SIG-M5 (cell line): ENCODE data around the gene KASH5.

Experiments
- DNase-seq: peaks from one replicate; lab custom pipeline; 2025; lab: John Stamatoyannopoulos, UW

The KASH5 gene

DNA sequence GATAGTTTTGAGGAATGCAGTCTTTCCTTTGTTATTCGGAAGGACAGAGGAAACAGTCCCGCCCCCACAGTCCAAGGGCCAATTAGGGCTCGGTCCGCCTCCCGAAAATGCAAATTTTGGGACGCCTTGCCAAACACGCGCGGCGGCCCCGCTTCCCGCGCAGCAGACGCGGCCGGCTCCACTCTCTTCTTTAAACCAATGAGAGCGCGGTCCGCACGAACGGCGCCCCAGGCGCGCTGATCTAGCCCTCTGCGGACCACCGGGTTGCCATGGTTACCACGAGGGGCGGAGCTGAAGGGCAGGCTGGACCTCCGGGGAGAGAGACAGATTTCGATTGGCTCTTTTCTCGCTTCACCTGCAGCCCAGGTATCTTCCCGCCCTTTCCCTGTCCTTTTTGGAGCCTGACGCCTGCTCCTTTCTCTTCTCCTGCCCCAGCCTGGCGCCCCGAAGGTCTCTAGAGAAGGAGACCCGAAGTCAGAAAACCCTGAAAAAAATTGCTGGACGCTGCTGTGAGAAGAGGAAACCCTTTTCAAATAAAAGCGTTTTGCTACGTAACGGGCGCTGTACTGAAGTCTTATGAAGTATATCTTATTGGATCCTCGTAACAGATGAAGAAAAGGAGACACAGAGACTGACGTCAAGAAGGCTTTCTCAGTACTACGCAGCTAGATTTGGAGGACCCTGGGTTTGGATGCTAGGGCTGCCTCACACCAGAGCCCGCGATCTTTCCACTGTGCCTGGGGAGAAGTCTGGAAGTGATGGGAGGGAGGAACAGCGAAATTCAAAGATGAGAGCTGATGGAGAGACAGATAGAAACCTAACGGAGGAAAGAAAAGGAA is 33.2 kb downstream of the KASH5 start:
- DNase-seq, result no peak

DNA sequence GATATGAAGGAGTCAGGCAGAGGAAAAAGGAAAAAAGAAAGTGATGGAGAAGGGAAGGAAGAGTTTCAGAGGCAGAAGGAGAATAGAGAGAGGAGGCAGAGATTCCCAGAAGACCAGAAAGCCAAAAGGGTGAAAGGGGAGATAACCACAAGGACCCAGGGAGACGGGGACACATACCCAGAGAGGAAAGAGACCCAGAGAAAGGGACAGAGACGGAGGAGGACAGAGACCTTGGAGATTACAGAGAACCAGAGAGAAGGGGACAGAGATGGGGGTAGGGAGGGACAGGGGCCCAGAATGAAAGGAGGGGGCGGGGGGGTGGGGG is 33.8 kb downstream of the KASH5 start:
- DNase-seq, result no peak

DNA sequence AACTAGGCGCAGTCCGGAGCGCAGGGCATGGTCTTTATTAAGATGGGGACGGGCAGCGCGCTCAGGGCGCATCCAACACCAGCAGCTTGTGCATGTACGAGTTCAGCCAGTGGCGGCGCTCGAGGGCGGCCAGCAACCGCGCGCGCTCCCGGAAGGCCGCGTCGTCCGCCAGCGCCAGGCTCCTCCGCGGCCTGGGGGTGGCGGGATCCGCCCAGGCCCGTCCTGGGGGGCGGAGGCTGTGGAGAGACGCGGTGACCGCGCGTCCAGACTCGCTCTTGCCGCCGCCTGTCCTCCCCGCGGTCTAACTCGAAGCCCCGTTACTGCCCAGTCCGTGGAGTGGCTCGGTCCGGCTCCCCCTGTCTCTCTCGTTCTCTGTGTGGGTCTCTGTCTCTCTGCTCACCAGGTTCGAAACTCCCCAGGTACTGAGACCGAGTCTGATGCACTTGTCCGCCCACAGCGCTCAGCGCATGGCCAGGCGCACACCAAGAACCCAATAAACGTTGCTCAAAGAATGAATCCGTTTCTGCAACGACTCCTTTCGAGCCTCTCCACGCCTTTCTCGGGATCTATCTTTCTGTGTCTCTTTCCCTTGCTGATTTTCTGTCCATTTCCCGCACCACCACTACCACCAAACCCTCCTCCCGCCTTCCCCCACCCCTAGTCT is 34.5 kb downstream of the KASH5 start:
- no peak for DNase-seq

DNA sequence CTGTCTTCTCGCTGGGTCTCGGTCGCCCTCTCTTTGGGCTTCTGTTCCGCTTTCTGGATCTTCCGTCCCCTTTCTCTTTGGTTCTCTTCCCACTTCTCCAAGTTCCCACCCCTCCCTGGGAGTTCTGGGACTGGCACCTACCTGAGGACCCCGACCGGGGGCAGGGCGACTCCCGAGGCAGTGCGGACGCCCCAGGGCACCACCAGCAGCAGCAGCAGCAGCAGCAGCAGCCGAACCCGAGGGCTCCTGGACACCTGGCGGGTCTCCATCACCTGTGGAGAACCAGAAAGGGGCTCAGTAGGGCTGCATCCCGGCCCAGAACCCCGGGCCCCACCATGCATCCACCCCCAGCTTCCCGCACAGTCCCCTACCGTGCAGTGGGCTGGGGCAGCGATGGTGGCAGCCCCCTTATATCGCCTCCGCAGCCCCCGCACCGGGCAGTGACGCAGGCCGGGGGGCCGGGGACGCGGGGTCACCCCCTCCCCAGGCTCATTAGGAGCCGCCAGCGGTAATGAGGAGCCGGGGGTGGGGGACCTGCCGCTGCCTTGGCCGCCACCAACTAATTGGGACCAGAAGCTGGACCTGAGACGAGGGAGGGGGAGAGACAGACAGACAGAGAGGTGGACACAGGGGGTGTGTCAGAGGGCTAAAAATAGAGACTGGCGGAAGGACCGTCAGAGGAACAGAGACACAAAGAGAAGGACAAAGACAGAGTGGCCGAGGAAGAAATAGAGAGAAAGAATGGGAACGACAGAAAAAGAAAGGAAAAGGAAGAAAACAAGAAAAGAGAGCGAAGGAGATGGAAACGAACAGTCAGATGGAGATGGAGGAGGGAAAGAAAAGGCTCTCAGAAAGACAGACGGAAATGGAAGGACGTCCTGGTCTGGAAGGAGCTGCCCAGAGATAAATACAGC is 35.3 kb downstream of the KASH5 start, which contains the start of gene PTH2:
PTH2 (minus strand) TSS at position 371 of the 914 bp plus-strand sequence; CDS start at position 269, 102 bp downstream.
- DNase-seq, result no peak

DNA sequence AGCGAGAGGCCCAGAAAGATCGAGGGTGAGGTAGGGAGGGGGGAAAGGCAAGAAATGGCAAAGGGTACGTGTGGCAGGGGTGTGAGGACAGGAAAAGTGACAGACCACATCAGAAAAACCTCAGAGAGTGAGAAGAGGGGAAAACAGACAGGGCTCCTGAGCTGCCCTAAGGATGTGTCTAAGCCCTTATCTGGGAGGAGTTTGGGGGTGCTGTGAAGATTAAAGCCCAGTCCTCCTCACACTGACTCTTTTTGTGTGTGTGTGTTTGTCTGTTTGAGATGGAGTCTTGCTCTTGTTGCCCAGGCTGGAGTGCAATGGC is 35.9 kb downstream of the KASH5 start:
- DNase-seq, result no peak

DNA sequence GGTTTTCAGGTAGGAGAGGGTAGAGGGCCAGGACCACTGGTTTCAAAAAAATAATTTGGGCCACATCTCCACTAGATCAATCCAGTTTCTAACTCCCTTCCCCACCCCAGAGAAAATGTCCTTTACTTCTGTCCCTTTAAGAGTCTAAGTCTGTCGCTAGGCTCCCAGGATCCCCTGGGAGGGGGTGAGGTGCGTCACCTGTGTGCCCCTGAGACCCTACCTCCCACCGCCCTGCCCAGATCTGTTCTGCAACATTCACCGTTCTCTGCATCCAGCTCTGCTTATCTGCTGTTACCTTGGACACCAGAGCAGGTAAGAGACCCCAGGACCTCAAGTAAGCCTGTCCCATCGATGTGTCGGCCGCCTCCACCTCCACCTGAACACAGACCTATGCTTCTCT is 37.1 kb downstream of the KASH5 start, which contains the start of gene GFY:
GFY (plus strand) TSS at position 211 of the 400 bp plus-strand sequence. CDS start 1,043 bp downstream, outside the sequence.
- DNase-seq, result no peak

DNA sequence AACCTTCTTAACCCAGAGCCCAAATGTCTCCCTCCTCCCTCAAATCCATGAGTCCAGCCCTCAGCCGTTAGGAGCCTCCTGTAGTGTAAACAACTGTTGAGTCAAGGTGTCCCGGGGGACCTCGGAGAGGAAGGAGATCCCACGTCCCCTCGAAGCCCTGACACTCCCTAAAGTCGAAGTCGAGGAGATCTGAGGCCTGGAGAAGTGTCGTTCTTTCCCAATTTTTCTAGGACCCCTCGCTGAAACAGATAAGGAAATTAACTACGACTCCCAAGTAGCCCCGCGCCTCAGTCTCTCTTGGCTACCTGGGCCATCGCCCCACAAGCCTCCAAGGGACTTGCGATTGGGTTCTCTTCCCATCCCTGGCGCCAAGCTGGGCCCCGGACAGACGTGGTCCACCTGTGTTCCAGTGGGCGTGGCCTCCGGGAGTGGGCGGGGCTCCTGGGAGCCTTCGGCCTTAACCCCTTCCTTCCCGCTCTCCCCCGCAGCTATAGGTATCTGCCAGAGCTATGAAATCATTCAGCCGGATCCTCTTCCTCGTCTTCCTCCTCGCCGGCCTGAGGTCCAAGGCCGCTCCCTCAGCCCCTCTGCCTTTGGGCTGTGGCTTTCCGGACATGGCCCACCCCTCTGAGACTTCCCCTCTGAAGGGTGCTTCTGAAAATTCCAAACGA is 38.0 kb downstream of the KASH5 start:
- no peak for DNase-seq

DNA sequence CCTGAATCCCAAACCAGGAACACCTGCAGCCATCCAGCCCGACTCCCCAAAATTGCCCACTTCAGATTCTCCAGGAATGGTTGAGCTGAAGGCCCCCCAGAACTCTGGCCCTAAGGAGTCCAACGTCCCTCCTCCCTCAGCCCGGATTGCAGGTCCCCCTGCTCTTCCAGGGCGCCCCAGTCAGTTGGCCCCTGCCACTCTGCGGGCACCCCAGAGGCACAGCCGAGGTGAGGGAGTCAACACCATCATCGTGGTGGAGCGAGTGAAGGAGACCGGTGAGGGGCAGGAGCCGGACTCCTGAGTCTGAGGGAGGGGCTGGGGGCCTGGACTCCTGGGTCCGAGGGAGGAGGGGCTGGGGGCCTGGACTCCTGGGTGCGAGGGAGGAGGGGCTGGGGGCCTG is 39.3 kb downstream of the KASH5 start:
- DNase-seq, result no peak

DNA sequence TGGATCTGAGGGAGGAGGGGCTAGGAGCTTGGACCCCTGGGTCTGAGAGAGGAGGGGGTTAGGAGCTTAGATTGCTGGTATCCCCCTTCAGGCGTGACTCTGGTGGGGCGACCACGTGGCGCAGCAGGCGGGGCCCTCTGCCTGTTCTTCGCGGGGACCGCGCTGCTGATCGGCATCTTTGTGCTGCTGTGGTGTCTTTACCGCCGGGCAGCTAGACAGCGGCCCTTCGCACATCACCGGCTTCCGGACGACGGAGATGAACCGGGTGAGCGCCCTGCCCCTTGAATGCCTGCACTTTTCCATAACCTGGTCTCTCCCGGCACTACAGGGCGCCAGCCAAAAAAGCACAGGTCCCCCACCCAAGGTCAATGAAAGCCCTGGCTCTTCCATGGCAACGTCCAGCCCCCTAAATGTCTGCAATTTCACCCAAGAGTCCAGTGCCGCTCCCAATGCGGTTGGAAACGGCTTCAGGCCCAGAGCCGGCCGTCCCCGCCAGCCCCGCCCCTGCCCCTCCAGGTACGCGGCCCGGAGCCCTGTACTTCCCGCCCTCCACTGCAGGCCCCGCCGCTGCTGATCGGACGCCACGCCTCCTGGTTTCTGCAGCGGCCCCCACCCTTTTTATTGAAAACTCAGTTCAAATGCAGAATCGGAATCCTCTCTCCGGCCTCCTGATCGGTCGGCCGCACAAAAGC is 40.0 kb downstream of the KASH5 start:
- DNase-seq, result no peak

DNA sequence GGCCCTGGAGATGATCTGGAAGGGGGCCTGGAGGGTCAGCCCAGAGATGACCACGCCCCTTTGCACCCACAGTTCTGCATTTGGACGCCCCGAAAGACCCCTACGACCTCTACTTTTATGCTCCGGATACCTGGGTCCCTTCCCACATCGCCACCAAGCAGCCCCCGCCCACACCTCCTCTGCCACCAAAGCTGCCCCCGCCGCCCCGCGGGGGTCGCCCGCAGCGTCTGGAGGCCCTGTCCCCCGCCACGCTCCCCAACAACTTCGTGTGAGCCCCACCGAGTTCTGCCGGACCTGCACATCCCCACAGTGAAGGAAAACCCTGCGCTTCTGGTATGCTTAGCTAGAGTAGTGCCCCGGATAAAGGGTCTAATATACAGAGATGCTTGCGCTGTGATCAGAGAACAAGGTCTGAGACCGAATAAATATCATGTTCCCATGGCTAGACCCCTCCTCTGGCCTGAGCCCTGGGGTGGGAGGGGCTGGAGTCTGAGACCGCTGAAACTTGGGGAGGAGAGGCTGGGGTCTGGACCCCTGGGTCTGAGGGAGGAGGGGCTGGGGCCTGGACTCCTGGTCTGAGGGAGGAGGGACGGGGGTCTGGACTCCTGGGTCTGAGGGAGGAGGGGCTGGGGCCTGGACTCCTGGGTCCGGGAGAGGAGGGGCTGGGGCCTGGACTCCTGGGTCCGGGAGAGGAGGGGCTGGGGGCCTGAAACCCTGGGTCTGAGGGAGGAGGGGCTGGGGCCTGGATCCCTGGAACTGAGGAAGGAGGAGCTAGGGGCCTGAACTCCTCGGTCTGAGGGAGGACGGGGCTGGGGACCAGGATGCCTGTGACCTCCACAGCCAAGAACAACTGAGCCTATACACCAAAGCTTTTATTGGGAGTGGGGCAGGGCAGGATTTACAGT is 40.8 kb downstream of the KASH5 start:
- no peak for DNase-seq

DNA sequence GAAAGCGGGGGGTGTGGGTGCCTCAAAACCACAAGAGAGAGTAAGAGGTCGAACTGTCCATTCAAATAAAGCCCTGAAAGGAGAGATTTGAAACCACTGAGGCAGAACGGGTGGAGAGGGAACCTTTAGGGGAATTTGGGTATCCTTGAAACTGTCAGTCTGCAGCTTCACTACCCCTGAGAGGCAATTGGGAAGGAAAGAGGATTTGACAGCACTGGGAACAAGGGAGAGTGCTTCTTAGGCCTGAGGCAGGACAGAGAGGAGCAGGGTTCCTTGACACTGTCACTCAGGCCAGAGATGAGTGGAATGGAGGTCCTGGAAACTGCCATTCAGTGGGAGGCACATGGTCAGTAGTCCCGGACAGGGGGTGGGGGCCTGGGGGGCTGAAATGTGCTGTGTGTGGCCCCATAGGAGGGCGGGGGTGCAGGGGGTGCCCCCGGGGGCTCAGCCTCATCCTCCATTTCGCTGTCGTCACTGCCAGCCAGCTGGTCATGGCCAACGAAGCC is 42.2 kb downstream of the KASH5 start:
- no peak for DNase-seq

DNA sequence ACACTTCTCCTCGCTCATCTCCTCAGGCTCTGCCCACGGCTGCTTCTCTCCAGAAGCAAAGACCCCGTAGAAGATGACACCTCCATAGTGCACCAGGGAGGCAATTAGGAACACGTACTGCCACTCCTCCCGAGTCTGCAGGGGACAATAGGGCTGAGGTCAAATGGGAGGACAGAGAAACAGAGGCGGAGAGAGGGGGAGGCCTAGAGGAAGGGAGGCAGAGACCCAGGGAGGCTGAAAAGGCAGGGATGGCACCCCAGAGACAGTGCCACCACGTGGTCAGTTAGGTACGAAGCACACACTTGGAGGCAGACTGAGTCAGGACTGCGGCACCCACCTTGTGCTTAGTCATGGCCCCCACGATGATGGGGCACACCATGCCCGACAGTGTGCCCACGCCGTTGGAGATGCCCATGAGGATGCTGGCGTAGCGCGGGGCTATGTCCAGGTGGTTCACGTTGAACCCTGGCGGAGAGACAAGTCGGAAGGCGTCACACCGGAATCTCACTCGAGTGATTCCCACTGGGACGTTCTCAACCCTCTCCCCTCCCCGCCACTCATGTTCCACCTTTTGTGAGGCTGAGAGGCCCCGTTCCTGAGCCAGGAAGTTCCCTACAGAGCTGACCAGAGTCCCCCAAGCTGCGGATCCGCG is 42.8 kb downstream of the KASH5 start:
- no peak for DNase-seq

DNA sequence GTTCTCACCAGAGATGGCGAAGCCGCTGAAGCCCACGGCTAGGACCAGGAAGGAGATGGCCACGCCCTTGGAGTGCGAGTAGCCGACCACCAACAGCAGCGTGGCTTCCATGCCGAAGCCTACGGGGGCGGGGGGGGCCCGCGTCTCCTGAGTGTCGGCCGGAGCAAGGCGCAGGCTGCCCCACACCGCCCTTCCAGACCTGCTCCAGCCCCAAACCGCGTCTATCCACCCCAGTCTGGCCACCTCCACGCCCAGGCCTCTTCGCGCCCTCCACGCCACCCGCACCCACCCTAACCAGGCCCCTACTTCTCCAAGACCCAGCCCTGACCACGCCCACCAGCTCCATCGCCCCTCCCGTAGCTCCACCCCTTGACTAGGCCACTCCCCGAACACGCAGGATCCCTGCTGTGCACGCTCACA is 43.3 kb downstream of the KASH5 start:
- no peak for DNase-seq

DNA sequence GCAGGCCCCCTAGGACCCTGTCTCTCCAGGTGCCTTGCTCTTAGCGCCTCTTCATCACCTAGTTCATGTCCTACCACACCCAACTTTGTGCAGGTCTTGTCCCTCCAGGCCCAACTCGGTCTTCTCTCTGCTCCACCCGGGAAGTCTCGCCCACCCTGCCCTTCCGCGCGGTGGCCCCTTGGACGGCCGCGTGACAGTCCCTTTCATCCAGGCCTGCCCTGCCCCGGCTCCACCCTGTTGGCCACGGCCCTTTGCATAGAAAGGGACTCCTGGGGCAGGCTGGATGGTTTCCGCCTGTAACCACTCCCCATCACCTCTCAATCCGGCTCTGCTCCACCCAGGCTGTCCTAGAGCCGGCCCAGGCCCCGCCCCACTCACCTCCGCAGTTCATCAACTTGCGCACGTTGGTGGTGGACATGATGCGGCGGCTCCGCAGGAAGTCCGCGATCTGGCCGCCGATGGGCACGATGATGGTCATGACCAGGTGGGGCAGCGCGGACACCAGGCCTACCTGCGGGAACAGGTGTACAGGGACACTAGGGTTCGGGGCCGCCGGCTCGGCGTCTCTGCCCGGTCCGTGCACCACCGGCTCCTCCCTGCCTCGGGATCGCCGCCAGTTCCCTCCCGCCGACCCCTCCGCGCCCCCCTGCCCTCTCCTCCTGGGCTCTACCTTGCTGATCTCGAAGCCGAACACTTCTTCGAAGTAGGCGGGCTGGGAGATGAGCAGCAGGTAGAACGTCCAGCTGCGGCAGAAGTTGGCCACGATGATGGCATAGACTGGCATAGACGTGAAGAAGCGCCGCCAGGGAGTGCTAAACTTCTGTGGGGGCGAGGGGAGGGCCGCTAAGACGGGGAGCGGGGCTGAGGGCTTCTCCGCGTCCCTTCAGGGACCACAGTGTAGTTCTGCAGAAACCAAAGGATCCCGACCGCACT is 44.4 kb downstream of the KASH5 start:
- DNase-seq, result no peak

DNA sequence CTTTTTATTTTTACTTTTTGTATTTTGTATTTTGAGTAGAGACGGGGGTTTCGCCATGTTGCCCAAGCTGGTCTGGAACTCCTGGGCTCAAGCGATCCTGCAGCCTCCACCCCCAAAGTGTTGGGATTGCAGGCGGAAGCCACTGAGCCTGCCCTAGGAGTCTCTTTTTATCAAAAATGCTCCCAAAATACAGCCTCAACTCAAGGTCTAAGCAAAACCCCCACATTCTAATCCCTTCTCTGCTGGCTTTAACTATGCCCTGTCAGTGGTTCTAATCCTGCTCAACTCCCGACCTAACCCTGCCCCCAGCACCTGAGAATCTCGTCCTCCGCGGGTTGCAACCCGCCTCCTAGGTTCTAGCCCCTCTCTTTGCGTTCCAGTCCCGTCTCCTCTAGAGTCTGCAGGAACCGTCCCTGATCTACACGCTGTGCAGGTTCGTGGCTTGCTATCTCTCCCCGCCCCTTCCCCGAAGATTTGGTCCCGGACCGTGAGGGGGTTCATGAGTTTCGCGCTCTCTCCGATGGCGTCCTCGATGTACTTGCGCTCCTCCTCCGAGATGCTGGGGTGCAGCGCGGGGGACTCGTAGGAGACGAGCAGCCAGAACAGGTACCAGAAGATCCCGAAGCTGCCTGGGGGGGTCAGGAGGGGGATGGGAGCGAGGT is 45.3 kb downstream of the KASH5 start:
- no peak for DNase-seq

DNA sequence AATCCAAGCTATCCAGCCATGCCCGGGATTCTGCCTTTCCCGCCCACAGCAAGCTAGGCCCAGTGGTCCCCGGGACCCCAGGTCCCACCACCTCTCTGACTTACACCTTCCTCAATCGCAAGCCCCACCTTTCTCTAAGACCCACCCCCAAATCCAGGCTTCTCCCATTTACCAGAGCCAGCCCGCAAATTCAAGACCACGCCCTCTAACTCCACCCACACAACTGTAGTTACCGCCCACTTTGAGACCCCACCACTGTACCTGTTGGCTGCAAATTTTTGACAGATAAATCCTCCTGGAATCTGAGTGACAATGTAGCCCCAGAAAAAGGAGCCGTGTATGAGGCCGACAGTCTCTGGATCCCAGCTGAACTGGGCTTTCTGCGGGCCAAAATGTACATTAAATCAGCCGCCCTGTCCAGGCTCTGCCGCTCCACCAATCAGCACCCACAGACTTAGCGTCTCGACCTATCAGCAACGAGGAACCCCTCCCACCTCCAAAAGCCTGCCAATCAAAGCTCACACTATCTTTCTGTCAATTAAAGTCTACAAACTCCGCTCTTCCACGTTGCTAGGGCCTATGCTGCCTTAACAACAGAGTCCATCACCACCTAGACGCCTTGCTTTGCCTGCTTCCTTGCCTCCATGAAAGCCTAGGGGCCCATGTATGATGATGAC is 47.0 kb downstream of the KASH5 start:
- DNase-seq, result no peak

DNA sequence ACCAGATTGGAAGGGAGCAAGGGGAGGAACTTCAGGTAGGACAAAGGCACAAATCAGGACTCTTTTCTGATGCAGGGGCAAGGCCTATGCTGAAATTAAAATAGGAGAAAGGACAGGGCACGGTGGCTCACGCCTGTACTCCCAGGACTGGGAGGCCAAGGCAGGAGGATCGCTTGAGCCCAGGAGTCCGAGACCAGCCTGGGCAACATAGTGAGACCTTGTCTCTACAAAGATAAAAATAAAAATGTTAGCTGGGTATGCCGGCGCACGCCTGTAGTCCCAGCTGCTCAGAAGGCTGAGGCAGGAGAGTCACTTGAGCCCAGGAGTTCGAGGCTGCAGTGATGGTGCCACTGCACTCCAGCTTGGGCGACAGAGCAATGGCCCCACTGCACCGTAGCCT is 47.6 kb downstream of the KASH5 start:
- no peak for DNase-seq
